Midbrain (tissue), 1 donor: ENCODE results near the gene PUS3.

Experiments
- DNase-seq: peaks from one replicate; lab custom pipeline; 2025; lab: John Stamatoyannopoulos, UW

Gene PUS3, protein sequence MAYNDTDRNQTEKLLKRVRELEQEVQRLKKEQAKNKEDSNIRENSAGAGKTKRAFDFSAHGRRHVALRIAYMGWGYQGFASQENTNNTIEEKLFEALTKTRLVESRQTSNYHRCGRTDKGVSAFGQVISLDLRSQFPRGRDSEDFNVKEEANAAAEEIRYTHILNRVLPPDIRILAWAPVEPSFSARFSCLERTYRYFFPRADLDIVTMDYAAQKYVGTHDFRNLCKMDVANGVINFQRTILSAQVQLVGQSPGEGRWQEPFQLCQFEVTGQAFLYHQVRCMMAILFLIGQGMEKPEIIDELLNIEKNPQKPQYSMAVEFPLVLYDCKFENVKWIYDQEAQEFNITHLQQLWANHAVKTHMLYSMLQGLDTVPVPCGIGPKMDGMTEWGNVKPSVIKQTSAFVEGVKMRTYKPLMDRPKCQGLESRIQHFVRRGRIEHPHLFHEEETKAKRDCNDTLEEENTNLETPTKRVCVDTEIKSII

DNA sequence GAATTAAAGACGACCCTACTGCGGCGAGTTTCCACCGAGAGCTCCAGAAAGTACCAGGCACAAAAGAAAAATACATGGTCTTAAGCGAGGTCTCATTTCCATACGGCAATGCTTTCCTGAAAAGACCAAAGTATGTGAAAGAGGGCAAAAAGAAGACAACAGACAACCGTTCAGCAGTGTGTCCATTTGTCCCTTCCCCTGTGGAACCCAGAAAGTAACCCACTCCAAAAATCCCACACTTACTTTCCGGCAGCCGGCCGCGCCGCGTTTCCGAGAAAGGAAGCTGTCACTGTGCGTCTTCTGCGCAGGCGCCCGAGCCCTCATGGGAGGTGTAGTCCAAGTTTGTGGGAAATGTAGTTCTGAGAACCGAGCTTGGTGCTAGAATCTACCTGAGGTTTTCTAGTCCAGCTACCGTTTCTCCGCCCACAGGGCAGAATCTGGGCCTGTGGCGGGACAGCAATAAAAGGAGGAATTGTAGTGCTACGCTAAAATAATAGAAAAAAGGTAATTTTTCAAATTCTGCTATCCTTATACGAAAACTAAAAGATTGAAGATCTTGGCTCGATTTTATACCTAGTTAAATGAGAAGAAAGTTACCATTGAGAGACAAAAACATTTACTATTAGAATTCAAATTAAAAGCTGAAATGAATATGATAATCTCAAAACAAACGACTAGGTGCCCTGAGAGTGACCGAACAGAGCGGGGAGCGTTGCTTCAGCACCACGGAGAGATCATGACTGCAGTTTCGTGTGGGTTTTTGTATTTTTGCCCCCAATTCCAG is at the start of gene PUS3:
Gene PUS3, minus strand, starts transcription at position 280 of the 784 bp plus-strand sequence. CDS start 6,922 bp downstream, outside the sequence.
- peak; percentile 87 for DNase-seq

DNA sequence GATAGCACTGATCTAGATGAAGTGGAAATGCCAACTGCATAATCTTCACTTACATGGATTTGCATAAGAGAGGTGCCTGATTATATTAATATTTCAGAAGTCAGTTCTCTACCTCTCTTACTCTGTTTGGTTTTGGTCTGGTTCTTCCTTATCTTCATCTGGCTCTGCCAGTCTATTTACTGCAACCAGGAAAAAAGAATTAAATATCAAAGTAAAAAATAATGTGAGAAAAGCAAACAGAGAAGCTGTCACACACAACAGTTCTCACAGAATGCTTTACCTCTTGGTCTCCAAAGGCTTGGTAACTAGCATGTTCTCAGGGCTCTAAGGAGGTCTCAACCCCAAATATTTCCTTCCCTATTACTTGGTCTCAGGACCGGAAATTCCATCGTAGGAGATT is 49.6 kb upstream of the PUS3 start:
- DNase-seq = no peak

DNA sequence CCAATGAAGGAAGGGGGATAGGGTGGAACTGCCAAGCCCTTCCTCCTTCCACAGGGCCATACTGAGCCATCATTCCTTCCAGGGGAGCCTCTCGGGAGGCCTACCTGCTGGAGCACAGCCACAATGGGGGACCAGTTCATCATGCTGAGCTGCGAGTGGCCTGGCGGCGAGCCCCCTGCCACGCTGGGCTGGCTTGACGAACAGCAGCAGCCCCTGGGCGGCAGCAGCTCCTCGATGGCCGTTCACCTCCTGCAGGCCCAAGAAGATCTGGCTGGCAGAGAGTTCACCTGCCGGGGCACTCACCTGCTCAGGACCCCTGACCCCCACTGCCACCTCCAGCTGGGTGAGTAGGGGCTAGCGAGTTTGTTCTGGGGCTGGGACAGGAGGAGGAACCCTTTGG is 48.7 kb upstream of the PUS3 start:
- no peak for DNase-seq

DNA sequence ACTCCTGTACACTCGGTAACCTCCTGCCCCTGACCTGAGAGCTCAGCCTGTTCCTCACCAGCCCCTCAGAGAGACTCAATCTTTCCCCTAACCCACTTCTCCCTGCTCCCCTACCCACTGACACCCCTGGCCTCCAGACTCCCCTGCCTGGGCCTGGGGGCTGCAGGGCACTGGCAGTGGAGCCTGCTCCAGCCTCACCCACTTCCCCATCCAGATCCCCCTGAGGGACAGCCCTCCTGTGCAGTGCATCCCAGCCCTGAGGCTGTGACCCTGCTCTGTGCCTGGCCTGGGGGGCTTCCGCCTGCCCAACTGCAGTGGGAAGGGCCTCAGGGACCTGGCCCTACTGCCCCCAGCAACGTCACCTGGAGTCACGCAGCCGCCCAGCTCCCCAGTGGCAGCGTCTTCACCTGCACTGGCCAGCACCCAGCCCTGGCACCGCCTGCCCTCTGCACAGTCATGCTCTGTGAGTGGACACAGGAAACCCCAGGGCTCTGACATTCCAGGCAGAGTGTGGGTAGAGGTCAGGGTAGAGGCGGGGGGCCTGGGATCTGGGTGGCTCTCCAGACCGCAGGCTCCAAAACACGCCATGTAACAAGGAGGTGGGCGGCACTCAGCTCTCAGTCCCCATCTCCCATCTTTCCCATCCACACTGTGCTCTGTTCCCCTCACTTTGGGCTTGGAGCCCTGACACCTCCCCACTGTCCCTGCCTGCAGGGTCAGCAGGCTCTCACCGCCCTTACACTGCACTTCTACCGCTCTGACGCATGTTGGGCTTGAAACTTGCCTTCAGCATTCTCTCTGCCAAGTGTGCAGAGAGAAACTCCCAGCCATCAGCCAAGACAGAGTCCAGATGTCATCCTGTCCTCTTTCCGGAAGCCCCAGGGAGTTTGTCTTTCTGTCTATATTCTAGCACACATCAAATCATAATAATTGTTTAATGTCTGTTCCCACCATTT is 48.0 kb upstream of the PUS3 start:
- DNase-seq = no peak

DNA sequence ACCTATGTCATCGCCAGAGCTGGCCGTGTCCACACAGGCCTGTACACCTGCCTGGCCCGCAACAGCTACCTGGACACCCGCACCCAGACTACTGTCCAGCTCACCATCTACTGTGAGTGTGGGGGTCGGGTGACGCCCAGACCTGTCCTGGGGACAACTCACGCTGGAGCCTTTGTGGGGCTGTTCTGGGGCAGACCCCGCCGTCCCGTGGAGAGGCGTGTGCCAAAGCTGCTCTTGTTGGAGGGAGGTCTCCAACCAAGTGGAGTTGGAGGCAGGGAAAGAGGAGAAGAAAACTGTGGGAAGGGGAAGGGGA is 47.1 kb upstream of the PUS3 start:
- no peak for DNase-seq

DNA sequence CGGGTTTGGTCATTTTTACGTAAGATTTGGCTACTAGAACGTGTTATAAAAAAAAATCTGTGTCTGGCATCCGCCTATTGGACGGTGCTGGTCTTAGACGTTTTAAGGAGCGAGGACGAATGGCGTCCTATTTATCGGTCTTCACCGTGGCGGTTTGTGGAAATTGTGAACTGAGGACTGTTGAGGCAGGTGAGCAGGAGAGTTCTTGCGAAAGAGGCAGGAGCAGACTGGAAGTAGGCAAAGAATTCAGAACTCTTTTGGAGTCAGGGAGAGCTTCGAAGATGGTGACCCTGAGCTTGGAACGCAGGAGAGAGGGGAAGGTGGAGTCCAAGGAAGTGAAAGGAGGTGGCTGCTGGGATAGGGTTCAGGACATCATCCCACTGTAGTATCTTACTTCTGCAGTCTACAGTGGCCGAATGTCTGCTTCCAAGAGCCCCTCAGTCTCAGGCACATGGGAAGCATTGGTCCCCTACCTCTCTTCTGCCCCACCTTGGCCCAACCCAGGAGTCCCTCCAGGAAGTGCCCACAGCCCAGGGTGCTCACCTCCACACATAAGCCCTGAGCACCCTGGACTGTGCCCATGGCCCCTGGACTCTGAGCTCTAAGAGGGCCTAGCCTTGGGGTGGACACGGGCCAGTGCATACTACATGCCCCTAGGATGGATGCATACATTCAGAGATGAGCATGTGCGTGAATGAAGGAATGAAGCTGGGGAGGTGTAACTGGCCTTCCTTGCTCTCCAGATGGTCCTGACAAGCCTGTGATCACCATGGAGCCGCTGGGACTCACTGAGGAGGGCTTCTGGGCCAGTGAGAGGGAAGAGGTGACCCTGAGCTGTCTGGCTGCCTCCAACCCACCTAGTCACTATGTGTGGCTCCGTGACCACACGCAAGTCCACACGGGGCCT is 46.5 kb upstream of the PUS3 start:
- DNase-seq = no peak

DNA sequence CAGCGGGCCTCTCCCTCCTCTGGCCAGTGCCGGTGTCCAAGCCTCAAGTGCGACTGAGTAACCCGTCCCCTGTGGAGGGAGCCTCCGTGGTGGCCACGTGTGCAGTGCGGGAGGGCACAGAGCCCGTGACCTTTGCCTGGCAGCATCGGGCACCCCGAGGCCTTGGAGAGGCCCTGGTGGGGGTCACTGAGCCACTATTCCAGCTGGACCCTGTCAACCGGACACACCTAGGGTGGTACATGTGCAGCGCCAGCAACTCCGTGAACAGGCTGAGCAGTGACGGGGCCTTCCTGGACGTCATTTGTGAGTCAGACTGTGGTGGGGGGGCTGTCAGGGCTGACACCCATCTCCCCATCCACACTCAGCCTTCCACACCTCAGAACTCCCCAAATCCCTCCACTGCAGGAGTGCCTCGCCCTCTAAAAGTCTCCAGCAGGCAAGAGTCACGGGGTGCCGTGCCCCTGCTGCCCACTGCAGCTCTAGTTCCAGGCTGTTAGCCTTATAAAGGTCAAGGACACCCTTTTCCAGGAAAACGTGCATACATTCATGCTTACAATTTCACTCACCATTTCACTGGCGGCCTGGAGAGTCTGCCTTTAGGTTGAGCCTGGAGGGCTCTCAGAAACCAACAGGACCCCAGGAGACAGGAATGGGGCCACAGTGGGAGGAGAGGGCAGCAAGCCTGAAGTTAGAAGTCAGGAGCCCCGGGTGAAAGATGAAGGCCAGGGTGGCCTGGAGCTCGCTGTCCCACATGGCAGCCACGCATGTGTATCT is 45.5 kb upstream of the PUS3 start:
- no peak for DNase-seq

DNA sequence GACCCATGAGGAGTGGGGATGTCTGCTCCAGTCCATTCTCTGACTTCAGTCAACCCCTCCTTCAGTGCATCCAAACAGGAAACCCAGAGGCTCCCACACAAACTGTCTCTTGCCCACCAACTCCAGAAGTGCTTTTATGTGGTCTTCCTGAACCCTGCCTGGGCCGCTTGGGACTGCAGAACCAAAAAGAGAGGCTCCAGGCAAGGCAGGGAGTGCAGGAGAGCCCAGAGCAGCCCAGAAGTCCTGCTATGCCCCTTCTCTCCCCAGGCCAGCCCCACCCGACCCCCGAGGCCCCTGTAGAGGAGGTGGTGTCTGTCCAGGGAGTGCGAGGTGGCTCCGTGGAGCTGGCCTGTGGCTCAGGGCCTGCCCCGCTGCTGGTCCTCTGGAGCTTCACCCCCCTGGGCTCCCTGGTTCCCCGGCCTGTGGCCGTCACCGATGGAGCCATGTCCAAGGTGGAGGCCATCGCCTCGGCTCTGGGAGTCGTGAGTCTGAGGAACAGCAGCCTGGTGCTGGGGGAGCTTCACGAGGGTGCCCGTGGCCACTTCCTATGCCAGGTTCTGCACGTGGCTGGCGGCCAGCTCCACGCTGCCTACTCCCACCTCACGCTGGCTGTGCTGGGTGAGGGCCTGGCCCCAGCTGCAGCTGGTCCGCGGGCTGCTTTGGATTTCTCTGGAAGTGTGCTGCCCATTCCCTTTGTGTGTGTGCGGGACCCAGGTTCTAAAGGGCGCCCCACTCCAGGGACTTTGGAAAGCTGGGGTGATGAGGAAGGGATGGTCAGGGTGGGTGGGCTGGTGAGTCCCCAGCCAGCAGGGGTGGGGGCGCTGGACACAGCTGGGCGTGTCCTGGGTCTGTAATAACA is 44.6 kb upstream of the PUS3 start:
- DNase-seq = no peak

DNA sequence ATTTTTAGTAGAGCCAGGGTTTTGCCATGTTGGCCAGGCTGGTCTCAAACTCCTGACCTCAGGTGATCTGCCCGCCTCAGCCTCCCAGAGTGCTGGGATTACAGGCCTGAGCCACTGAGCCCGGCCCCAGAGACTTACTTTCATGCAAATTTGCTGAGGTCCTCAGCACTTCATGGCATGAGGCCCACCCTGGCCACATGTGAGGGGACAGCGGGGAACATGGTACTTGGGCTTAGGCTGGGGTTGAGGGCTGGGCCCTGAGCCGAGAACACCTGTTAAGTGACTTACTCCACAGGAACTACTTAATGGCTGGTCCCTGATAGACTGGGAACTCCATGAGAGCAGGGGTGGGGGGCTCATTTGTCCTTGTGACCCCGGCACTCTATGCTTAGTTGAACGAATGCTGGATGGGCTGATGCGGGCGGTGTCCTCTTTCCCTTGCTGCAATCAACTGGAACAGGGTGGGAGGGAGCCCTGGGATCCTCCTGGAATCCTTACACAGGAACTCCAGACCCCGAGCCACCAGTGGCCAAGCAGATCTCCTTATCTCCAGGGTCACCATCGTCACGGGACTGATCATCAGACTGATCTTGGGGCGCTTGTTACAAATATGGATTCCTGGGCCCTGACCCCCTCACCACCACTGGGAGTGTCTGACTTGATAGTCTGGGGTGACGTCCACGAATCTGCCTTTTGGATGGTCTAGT is 43.9 kb upstream of the PUS3 start:
- no peak for DNase-seq

DNA sequence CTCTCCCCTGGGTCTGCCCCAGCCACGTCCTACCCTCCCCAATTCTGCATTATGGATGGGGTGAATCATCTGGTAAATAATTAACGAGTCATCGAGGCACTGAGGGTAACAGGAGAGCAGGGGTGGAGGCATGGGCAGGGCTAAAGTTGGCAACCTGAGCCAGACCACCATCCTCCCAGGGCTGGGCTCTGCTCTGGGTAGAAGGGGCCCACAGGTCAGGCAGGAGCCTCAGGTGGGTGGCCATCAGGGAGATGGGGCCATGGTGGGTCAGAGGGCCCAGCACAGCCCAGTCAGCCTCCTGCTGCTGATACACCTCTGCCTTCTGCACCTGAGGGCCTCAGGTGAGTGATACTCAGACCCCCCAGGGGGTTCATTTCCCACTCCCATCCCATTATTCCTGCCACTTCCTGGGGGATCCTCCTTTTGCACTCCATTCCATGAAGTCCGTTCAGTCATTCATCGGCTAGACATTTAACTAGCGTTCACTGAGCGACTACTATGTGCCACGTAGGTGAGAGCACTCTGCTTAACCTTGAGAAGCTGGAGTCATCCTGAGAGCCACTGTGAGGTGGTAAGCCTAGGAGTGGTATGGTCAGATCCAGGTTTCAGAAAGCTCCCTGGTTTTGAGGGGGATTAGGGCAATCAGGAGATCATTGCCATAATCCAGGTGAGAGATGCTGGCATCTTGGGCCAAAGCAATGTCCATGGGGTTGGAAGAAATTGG is 43.0 kb upstream of the PUS3 start, which contains the start of gene VSIG10L2:
Gene VSIG10L2, plus strand, starts transcription at position 248 of the 724 bp plus-strand sequence. Its CDS starts 12 bp downstream, at position 260.
- no peak for DNase-seq

DNA sequence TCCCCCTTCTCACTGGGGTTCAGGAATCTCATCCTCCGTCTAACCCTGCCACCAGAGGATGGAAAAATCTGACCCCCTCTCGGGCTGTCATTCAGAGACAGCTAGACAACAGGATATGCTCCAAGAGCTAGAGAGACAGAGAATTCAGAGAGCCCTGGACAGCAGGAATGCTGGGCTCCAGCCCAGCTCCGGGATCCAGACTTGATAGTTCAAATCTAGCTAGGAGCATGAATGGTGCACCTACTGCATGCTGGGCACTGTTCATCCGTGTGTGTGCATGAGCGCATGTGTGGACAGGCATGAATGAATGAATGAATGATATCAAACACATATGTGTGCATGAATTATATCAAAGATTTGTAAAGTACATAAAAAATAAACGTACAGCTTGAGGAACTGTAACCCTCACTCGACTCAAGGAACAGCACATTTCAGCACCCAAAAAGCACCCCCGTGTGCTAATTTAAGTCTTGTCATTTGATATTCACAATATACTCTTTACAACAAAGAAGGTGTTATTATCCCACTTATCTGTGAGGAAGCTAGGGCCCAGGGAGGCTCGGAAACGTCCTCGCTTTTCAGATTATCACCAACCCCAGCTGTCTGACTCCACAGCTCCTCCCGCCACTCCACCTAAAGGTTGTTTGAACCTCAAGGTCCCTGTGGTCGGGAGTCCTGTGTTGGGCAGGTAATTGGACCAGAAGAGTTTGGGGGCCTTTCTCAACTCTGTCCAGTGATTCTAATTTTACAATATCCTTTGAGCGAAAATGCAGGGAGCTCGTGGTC is 42.2 kb upstream of the PUS3 start:
- DNase-seq = no peak

DNA sequence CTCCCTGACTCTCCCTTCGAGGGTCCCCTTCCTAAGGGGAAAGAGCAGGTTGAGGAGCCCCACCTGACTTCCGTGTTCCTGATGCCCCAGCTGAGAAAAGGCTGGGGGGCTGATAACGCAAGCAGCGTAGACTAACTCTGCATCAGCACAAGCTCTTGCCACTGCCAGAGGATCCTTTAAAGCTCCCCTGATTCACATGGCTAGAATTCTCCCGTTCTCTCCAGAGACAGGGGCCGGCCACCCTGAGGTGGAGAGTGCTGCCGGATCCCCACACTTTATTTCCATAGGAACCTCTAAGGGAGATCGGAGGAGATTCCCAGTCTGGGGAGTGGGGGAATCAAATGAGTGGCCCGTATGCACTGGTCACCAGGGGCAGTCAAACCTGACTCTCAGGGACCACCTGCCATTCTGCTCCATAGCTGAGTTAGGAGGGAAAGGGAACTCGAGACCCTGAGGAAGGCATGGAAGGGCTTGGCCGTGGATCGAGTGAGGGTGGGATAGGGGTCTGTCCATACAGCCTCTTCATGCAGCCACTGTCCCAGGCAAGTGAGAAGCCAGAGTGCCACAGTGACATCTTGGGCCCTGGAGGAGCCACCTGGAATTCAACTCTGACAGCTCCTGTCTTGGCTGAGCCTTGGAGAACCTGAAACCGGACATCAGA is 41.5 kb upstream of the PUS3 start:
- no peak for DNase-seq

DNA sequence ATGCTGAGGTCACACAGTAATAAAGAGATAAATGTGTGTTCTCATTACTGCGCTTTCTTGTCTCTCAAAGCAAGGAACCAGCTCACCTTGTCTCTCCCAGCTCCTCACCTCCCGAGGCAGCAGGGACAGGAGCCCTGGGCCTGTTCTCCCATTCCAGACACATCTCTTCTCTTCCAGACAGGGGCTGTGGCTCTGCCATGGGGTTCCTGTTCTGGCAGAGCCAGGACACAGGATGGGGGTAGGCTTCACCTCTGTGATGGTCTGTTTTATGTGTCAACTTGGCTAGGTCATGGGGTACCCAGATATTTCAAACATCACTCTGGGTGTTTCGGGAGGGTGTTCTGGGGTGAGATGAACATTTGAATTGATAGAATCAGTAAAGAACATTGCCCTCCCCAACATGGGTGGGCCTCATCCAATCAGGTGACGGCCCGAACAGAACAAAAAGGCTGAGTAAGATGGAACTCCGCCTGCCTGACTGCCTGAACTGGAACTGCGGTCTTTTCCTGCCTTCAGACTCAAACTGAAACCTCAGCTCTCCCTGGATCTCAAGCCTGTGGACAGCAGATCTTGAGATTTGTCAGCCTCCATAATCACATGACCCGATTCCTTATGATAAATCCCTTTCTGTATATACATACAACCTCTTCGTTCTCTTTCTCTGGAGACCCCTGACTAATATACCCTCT is 40.8 kb upstream of the PUS3 start:
- no peak for DNase-seq

DNA sequence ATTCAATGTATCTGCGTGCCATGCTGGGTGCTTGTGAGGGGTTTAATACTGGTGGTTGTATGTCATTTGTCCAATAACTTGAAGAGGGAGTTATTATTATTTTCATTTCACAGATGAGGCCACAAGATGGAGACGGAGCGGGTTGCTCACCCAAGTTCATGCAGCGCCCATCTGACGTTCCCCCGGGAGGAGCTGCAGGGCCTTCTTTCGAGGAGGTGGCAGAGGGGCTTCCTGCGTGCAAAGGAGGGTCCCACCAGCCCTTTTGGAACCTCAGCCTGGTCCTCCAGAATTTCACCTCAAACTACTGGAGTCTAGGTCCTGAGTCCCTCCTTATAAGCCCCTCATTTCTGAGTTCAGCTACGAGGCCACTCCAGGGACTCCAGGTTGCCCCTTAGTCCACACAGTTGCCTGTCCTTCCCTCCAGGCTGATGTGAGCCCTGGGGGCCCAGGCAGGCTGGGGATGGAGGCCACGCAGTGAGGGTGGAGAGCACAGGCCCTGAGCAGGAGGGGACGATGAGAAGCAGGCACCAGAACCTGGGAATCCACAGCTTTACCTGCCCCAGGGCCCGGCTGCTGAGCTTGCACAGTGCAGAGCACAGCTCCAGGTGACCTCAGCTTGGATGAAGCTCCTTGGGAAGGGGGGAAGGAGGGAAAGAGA is 39.9 kb upstream of the PUS3 start:
- DNase-seq = no peak
